Endothelial cell of umbilical vein (primary cell): Measurements from ENCODE around the gene CTSC. TPM values are rescaled to one million over a fixed set of nuclear protein-coding genes. Genes with fewer than 3 reads are reported as not detected.

ENCODE experiments used
- BruUV-seq: library from RNA; stranded (reverse); fragments of 400-500 nt; replicated peaks from 2 replicates; lab custom pipeline; 2021; lab: Mats Ljungman, UMichigan
- CTCF ChIA-PET: fragments of 300-600, 350-600 bp; sonication (Branson Sonifier 250); formaldehyde crosslinking; loops from one replicate; lab custom pipeline; 2021; ENCODE audit warnings: antibody characterized with exemption, inconsistent platforms; lab: Charles Lee
- POLR2A ChIA-PET: fragments of 300-600, 350-600 bp; sonication (Branson Sonifier 250); formaldehyde crosslinking; loops from one replicate; lab custom pipeline; 2021; ENCODE audit warnings: antibody characterized with exemption, inconsistent platforms; lab: Charles Lee
- DNase-seq: peaks from one replicate; pipeline ENCODE4 v3.0.0-alpha.2; 2011; ENCODE audit warnings: low read depth, low spot score
- FAIRE-seq: peaks from 2 replicates; lab custom pipeline; 2011; peaks lifted over from hg19 to GRCh38; lab: Jason Lieb, UNC
- H2AFZ ChIP-seq: 2 replicates; pipeline ENCODE4 v1.6.0; 2012; ENCODE audit warnings: low read depth, low read length, control low read depth, inconsistent platforms
- H3K27ac ChIP-seq: 2 replicates; pipeline ENCODE4 v1.5.1; 2011; ENCODE audit warnings: low read depth, mild to moderate bottlenecking, control low read depth, low read length, moderate library complexity; ENCODE audit not compliant: insufficient read depth
- H3K27me3 ChIP-seq, 2 experiments: 2 replicates each; pipeline versions ENCODE4 v1.6.0 to v1.6.1; 2011; ENCODE audit warnings: low read length in 2 of 2, mixed read lengths in 1 of 2; ENCODE audit not compliant: control insufficient read depth in 2 of 2, insufficient read depth in 2 of 2
- H3K36me3 ChIP-seq, 2 experiments: 2 replicates in 1 of 2; 3 replicates in 1 of 2; pipeline ENCODE4 v1.5.1; 2011; ENCODE audit warnings: low read length in 2 of 2, mild to moderate bottlenecking in 1 of 2, moderate library complexity in 1 of 2; ENCODE audit not compliant: control insufficient read depth in 2 of 2, insufficient read depth in 2 of 2; ENCODE audit errors: extremely low read depth in 1 of 2
- H3K4me1 ChIP-seq: 3 replicates; pipeline ENCODE4 v1.5.1; 2011; ENCODE audit warnings: mild to moderate bottlenecking, low read length; ENCODE audit not compliant: control insufficient read depth, insufficient read depth; ENCODE audit errors: extremely low read depth
- H3K4me2 ChIP-seq: 2 replicates; pipeline ENCODE4 v1.6.1; 2011; ENCODE audit warnings: low read length, control low read depth, mixed read lengths; ENCODE audit not compliant: insufficient read depth
- H3K4me3 ChIP-seq, 3 experiments: fragments of 200-600 bp in 1 of 3; sonication (generic), shearing (Covaris generic) in 1 of 3; replicated peaks in 1 of 3; 2 replicates each; pipeline ENCODE4 v1.5.1; 2011 to 2016; ENCODE audit warnings: control low read depth in 3 of 3, low read length in 3 of 3, mild to moderate bottlenecking in 2 of 3, inconsistent platforms in 1 of 3, low read depth in 1 of 3, moderate library complexity in 1 of 3; ENCODE audit not compliant: insufficient read depth in 1 of 3
- H3K79me2 ChIP-seq: 2 replicates; pipeline ENCODE4 v1.6.0; 2012; ENCODE audit warnings: low read length, inconsistent platforms; ENCODE audit not compliant: control insufficient read depth, insufficient read depth
- H3K9ac ChIP-seq: replicated peaks from 2 replicates; pipeline ENCODE3; 2011; ENCODE audit warnings: low read length, control low read depth; ENCODE audit not compliant: insufficient read depth; ENCODE audit errors: extremely low read depth
- H3K9me1 ChIP-seq: replicated peaks from 3 replicates; pipeline ENCODE4 v1.6.0; 2011; ENCODE audit warnings: mild to moderate bottlenecking, low read length; ENCODE audit not compliant: control insufficient read depth, insufficient read depth; ENCODE audit errors: extremely low read depth
- H3K9me3 ChIP-seq: replicated peaks from 2 replicates; pipeline ENCODE4 v1.5.1; 2012; ENCODE audit warnings: low read length, inconsistent platforms; ENCODE audit not compliant: control insufficient read depth, insufficient read depth
- H4K20me1 ChIP-seq: replicated peaks from 2 replicates; pipeline ENCODE3; 2011; ENCODE audit warnings: mild to moderate bottlenecking, low read length; ENCODE audit not compliant: control insufficient read depth, insufficient read depth; ENCODE audit errors: extremely low read depth
- EZH2 ChIP-seq: IDR thresholded peaks from 2 replicates; pipeline ENCODE4 v1.6.1; 2012; ENCODE audit warnings: borderline replicate concordance, low read depth, mild to moderate bottlenecking, moderate library complexity, low read length, inconsistent platforms; ENCODE audit not compliant: severe bottlenecking
- FOS ChIP-seq: IDR thresholded peaks from 2 replicates; pipeline ENCODE4 v1.6.1; 2011; ENCODE audit warnings: mild to moderate bottlenecking, low read length, moderate library complexity, borderline replicate concordance; ENCODE audit not compliant: insufficient read depth
- GATA2 ChIP-seq: IDR thresholded peaks from 2 replicates; pipeline ENCODE4 v1.7.0; 2011; ENCODE audit warnings: low read depth, mild to moderate bottlenecking, moderate library complexity, mixed read lengths, low read length; ENCODE audit not compliant: insufficient read length, insufficient read depth
- JUN ChIP-seq: IDR thresholded peaks from 2 replicates; pipeline ENCODE4 v1.6.1; 2011; ENCODE audit warnings: borderline replicate concordance, low read depth; ENCODE audit not compliant: insufficient read length, insufficient read depth
- MYC ChIP-seq: IDR thresholded peaks from one replicate; pipeline ENCODE4 v1.6.1; 2011; ENCODE audit warnings: mild to moderate bottlenecking, low read depth, low read length
- POLR2A ChIP-seq: IDR thresholded peaks from 2 replicates; pipeline ENCODE4 v1.6.1; 2012; ENCODE audit warnings: low read depth, mild to moderate bottlenecking, control low read depth, low read length
- POLR2AphosphoS5 ChIP-seq: IDR thresholded peaks from 2 replicates; pipeline ENCODE4 v1.6.1; 2012; ENCODE audit warnings: low read depth, mild to moderate bottlenecking, control low read depth, low read length, moderate library complexity; ENCODE audit not compliant: insufficient read depth
- dilution Hi-C: fragments of 300-500 bp; cut with MboI; formaldehyde crosslinking; loops from one replicate; pipeline ENCODE4 v1.15.0; 2019; ENCODE audit warnings: low sequenced_read_pairs; ENCODE audit not compliant: extremely low pct_ligation_motif_present
- intact Hi-C: fragments of 100-400 bp; cut with micrococcal nuclease; formaldehyde crosslinking; loops from one replicate; pipeline ENCODE4 v1.10.0; 2022
- polyA plus RNA-seq, 4 experiments: library from polyadenylated mRNA; depleted of rRNA in 3 of 4; stranded (reverse) in 3 of 4; unstranded in 1 of 4; fragments of >200 nt; gene quantifications; 2 replicates each; pipeline versions ENCODE4 v1.2.1 to v1.2.3, GENCODE V29; 2011 to 2012; ENCODE audit warnings: missing spikeins in 1 of 4
- total RNA-seq: library from RNA; stranded (reverse); gene quantifications from 2 replicates; pipeline ENCODE4 v1.2.3, GENCODE V29; 2021
- TF ChIP-seq, protein P1 (sequence below), 2 donors: IDR thresholded peaks; 1 replicate in 1 of 2; 2 replicates in 1 of 2; pipeline ENCODE4 v1.5.1; 2011; ENCODE audit warnings: low read length in 2 of 2, mild to moderate bottlenecking in 2 of 2, moderate library complexity in 2 of 2, control low read depth in 1 of 2, inconsistent platforms in 1 of 2, low read depth in 1 of 2; ENCODE audit not compliant: insufficient read depth in 1 of 2; ENCODE audit errors: extremely low read depth in 1 of 2
- TF ChIP-seq, protein P2 (sequence below): IDR thresholded peaks from 2 replicates; pipeline ENCODE4 v1.6.1; 2011; ENCODE audit not compliant: insufficient read depth, insufficient read length

The CTSC gene
- total and polyA plus RNA-seq, 2 donors (not counting 3 experiments of a cell fraction or from before 2014, with no cell fraction given): 130 to 186 TPM

GRCh38 chr11:88275636-88276035, 61.9 kb downstream of the CTSC start:
- H3K9ac ChIP-seq: no peak overlapping the region
- no peak overlapping the region for H3K27ac ChIP-seq
- peak; percentile 58 for FAIRE-seq
- H3K27me3 ChIP-seq: no peaks in the 10 kb centered on the region
- ChIA-PET POLR2A (no interaction called here), CTCF (no interaction called here)
- dilution Hi-C loops (no loop called here), intact Hi-C loops (no loop called here)
- H3K79me2 ChIP-seq: no peaks in the 10 kb centered on the region
- no peaks in the 10 kb centered on the region for H3K9me3 ChIP-seq
- no peak overlapping the region for H3K4me3 ChIP-seq
- H2AFZ ChIP-seq: no peak overlapping the region
- TF ChIP-seq MYC (no peak), EZH2 (no peak), JUN (no peak), POLR2AphosphoS5 (no peak), POLR2A (no peak), FOS (no peak), GATA2 (no peak)
- TF ChIP-seq, protein P1, sequence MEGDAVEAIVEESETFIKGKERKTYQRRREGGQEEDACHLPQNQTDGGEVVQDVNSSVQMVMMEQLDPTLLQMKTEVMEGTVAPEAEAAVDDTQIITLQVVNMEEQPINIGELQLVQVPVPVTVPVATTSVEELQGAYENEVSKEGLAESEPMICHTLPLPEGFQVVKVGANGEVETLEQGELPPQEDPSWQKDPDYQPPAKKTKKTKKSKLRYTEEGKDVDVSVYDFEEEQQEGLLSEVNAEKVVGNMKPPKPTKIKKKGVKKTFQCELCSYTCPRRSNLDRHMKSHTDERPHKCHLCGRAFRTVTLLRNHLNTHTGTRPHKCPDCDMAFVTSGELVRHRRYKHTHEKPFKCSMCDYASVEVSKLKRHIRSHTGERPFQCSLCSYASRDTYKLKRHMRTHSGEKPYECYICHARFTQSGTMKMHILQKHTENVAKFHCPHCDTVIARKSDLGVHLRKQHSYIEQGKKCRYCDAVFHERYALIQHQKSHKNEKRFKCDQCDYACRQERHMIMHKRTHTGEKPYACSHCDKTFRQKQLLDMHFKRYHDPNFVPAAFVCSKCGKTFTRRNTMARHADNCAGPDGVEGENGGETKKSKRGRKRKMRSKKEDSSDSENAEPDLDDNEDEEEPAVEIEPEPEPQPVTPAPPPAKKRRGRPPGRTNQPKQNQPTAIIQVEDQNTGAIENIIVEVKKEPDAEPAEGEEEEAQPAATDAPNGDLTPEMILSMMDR (IDR thresholded peaks at IDR 0.05; ENCODE audit: extremely low read depth in 1 of 2, insufficient read depth in 1 of 2, low read depth in 1 of 2, low read length in 2 of 2): no peak
- TF ChIP-seq, protein P2, sequence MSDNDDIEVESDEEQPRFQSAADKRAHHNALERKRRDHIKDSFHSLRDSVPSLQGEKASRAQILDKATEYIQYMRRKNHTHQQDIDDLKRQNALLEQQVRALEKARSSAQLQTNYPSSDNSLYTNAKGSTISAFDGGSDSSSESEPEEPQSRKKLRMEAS: no peak
- no peak overlapping the region for H3K4me2 ChIP-seq
- DNase-seq: no peak
- no TSS peak for BruUV-seq
- no peaks in the 10 kb centered on the region for H3K36me3 ChIP-seq
- no peaks in the 10 kb centered on the region for H3K9me1 ChIP-seq
- no peaks in the 10 kb centered on the region for H4K20me1 ChIP-seq
- no peaks in the 10 kb centered on the region for H3K4me1 ChIP-seq
